ENCODE data around the gene KLF13.

Gene KLF13

GRCh38 chr15:31292391-31293015 lies 34.1 kb upstream of the KLF13 start:
- TF ChIP-seq CTCF (IDR thresholded peaks at IDR 0.05; ENCODE audit: unreplicated experiment in 3 of 3) = no peak
- Mint-ChIP-seq H3K36me3 (ENCODE audit: low read depth) (no peaks in the 10 kb centered on the region), H3K4me1 (peaks cover 16% of the 10 kb centered on the region), H3K27me3 (ENCODE audit: low read depth) (peaks cover 20% of the 10 kb centered on the region), H3K27ac (peak overlapping the region in 2 of 3 experiments; percentile 26 to 62), H3K4me3 (no peak overlapping the region), H3K9me3 (peaks cover 26% of the 10 kb centered on the region)

- Mint-ChIP-seq H3K4me3 (no peak overlapping the region), H3K27ac (no peak overlapping the region), H3K9me3 (peaks cover 17% of the 10 kb centered on the region), H3K27me3 (ENCODE audit: low read depth) (peaks cover 20% of the 10 kb centered on the region), H3K36me3 (ENCODE audit: low read depth) (no peaks in the 10 kb centered on the region), H3K4me1 (peaks cover 19% of the 10 kb centered on the region)
- TF ChIP-seq CTCF (IDR thresholded peaks at IDR 0.05; ENCODE audit: unreplicated experiment in 3 of 3) = no peak
Measured at GRCh38 chr15:31293655-31294054, 33.0 kb upstream of the KLF13 start.

GRCh38 chr15:31294067-31294466 lies 32.6 kb upstream of the KLF13 start:
- no peaks in the 10 kb centered on the region for H3K36me3 Mint-ChIP-seq (ENCODE audit: low read depth)
- H3K27me3 Mint-ChIP-seq (ENCODE audit: low read depth) = peaks cover 20% of the 10 kb centered on the region
- H3K4me3 Mint-ChIP-seq = no peak overlapping the region
- peaks cover 19% of the 10 kb centered on the region for H3K4me1 Mint-ChIP-seq
- H3K27ac Mint-ChIP-seq = no peak overlapping the region
- peaks cover 17% of the 10 kb centered on the region for H3K9me3 Mint-ChIP-seq
- no peak for TF ChIP-seq CTCF (IDR thresholded peaks at IDR 0.05; ENCODE audit: unreplicated experiment in 3 of 3)

- Mint-ChIP-seq H3K4me1 (peaks cover 24% of the 10 kb centered on the region), H3K4me3 (no peak overlapping the region), H3K27ac (peak overlapping the region in 1 of 3 experiments; percentile 50), H3K36me3 (ENCODE audit: low read depth) (no peaks in the 10 kb centered on the region), H3K9me3 (peaks cover 14% of the 10 kb centered on the region), H3K27me3 (ENCODE audit: low read depth) (peaks cover 20% of the 10 kb centered on the region)
- TF ChIP-seq CTCF (IDR thresholded peaks at IDR 0.05; ENCODE audit: unreplicated experiment in 3 of 3) = no peak
Measured at GRCh38 chr15:31295658-31296057, 31.0 kb upstream of the KLF13 start.

GRCh38 chr15:31296219-31296645 lies 30.4 kb upstream of the KLF13 start:
- no peaks in the 10 kb centered on the region for H3K36me3 Mint-ChIP-seq (ENCODE audit: low read depth)
- TF ChIP-seq CTCF (IDR thresholded peaks at IDR 0.05; ENCODE audit: unreplicated experiment in 3 of 3) = no peak
- H3K4me1 Mint-ChIP-seq = peaks cover 24% of the 10 kb centered on the region

More at GRCh38 chr15:31296219-31296645, 30.4 kb upstream of the KLF13 start:
- Mint-ChIP-seq H3K4me3 (no peak overlapping the region), H3K9me3 (peaks cover 12% of the 10 kb centered on the region), H3K27me3 (ENCODE audit: low read depth) (peaks cover 20% of the 10 kb centered on the region), H3K27ac (peak overlapping the region; percentile 40 to 80 (median 56))
